Measurements from ENCODE around the gene RBM23.

- TF ChIP-seq CTCF (IDR thresholded peaks at IDR 0.05): no peak
- no peak for TF ChIP-seq ZFX (IDR thresholded peaks at IDR 0.05; ENCODE audit: borderline replicate concordance)
Observed at GRCh38 chr14:22846811-22847307, 72.1 kb downstream of the RBM23 start.

Data from 22Rv1 (cell line).